RPMI8226 (cell line): ENCODE measurements around the gene SLC25A53.
"Not testable (repeated sequence)": the region's sequence is repeated elsewhere in the genome, so short reads cannot be mapped to it uniquely, and the experiment has no call there.

ENCODE experiments used
- DNase-seq: peaks from one replicate; pipeline ENCODE4 v3.0.0-alpha.2; 2015

Gene SLC25A53

GRCh38 chrX:104054956-104055355 is 101.9 kb downstream of the SLC25A53 start:
- not testable (repeated sequence) for DNase-seq
